DOHH2 (cell line): ENCODE results near the gene CDK14.

Source experiments
- H3F3A ChIP-seq: fragments of 200-600 bp; sonication (generic), shearing (Covaris generic); 2 replicates; pipeline ENCODE4 v1.6.0; 2016; ENCODE audit warnings: antibody characterized with exemption, mild to moderate bottlenecking; ENCODE audit not compliant: control insufficient read depth, insufficient read depth
- H3K27ac ChIP-seq: fragments of 200-600 bp; sonication (generic); 2 replicates; pipeline ENCODE4 v1.5.1; 2014; ENCODE audit warnings: low read depth, mild to moderate bottlenecking, low read length, moderate library complexity
- H3K27me3 ChIP-seq: fragments of 200-600 bp; sonication (generic); 2 replicates; pipeline ENCODE4 v1.6.1; 2014; ENCODE audit warnings: mild to moderate bottlenecking, low read length, mixed read lengths; ENCODE audit not compliant: control insufficient read depth
- H3K36me3 ChIP-seq: fragments of 200-600 bp; sonication (generic); 2 replicates; pipeline ENCODE4 v1.6.1; 2014; ENCODE audit warnings: mild to moderate bottlenecking, low read length, moderate library complexity, mixed read lengths; ENCODE audit not compliant: control insufficient read depth
- H3K4me1 ChIP-seq: fragments of 200-600 bp; sonication (generic); 2 replicates; pipeline ENCODE4 v1.6.1; 2014; ENCODE audit warnings: mild to moderate bottlenecking, low read length, mixed read lengths; ENCODE audit not compliant: control insufficient read depth
- H3K4me2 ChIP-seq: fragments of 200-600 bp; sonication (generic); 2 replicates; pipeline ENCODE4 v1.6.0; 2014; ENCODE audit warnings: mild to moderate bottlenecking, low read length, moderate library complexity
- H3K4me3 ChIP-seq: fragments of 200-600 bp; sonication (generic); 2 replicates; pipeline ENCODE4 v1.5.1; 2014; ENCODE audit warnings: mild to moderate bottlenecking, low read length, mixed read lengths
- H3K79me2 ChIP-seq: fragments of 200-600 bp; sonication (generic); 2 replicates; pipeline ENCODE4 v1.6.1; 2014; ENCODE audit warnings: mild to moderate bottlenecking, low read length, mixed read lengths; ENCODE audit not compliant: control insufficient read depth
- H3K9me2 ChIP-seq: fragments of 200-600 bp; sonication (generic); replicated peaks from 2 replicates; pipeline ENCODE4 v1.6.1; 2014; ENCODE audit warnings: mild to moderate bottlenecking, low read length, mixed read lengths; ENCODE audit not compliant: control insufficient read depth
- H3K9me3 ChIP-seq: fragments of 200-600 bp; sonication (generic); 2 replicates; pipeline ENCODE4 v1.6.1; 2014; ENCODE audit warnings: antibody characterized with exemption, low read length, mixed read lengths; ENCODE audit not compliant: control insufficient read depth, insufficient read depth
- H4K20me1 ChIP-seq: fragments of 200-600 bp; sonication (generic); 2 replicates; pipeline ENCODE4 v1.6.0; 2014; ENCODE audit warnings: low read depth, mild to moderate bottlenecking, antibody characterized with exemption, low read length, moderate library complexity; ENCODE audit not compliant: control insufficient read depth, insufficient read depth
- CTCF ChIP-seq: fragments of 200-600 bp; sonication (generic); IDR thresholded peaks from one replicate; pipeline ENCODE4 v1.5.1; 2014; ENCODE audit warnings: antibody characterized with exemption, mild to moderate bottlenecking, low read depth, low read length; ENCODE audit not compliant: poor library complexity, severe bottlenecking
- EZH2phosphoT487 ChIP-seq: fragments of 200-600 bp; sonication (generic); IDR thresholded peaks from 2 replicates; pipeline ENCODE4 v1.6.1; 2017; ENCODE audit warnings: borderline replicate concordance, mild to moderate bottlenecking, antibody characterized with exemption, low read length, moderate library complexity, mixed read lengths

CDK14 gene

GRCh38 chr7:91062713-91063112 lies 466.6 kb downstream of the CDK14 start:
- Histone ChIP-seq H3K36me3 (peaks cover 4% of the 10 kb centered on the region; the same call in 1 of the 2 replicates), H3K9me2 (no peaks in the 10 kb centered on the region), H3K4me3 (no peak overlapping the region), H4K20me1 (no peaks in the 10 kb centered on the region), H3K27me3 (no peaks in the 10 kb centered on the region), H3K4me1 (peaks cover 17% of the 10 kb centered on the region), H3K9me3 (no peaks in the 10 kb centered on the region), H3K4me2 (no peak overlapping the region), H3K27ac (no peak overlapping the region), H3F3A (no peaks in the 10 kb centered on the region), H3K79me2 (no peaks in the 10 kb centered on the region)
- no peak for TF ChIP-seq CTCF
- no peak for TF ChIP-seq EZH2phosphoT487

GRCh38 chr7:91064052-91064451 lies 467.9 kb downstream of the CDK14 start:
- no peaks in the 10 kb centered on the region for H3K27me3 ChIP-seq
- no peak overlapping the region for H3K27ac ChIP-seq
- no peak overlapping the region for H3K4me3 ChIP-seq
- no peaks in the 10 kb centered on the region for H3K79me2 ChIP-seq
- no peaks in the 10 kb centered on the region for H4K20me1 ChIP-seq
- H3K4me1 ChIP-seq: peaks cover 17% of the 10 kb centered on the region
- H3K36me3 ChIP-seq: peaks cover 4% of the 10 kb centered on the region
- H3K9me3 ChIP-seq: no peaks in the 10 kb centered on the region
- H3K4me2 ChIP-seq: no peak overlapping the region
- no peaks in the 10 kb centered on the region for H3K9me2 ChIP-seq
- TF ChIP-seq CTCF (no peak), EZH2phosphoT487 (no peak)
- H3F3A ChIP-seq: no peaks in the 10 kb centered on the region

- Histone ChIP-seq H3K79me2 (no peaks in the 10 kb centered on the region), H3K4me3 (no peak overlapping the region), H3F3A (no peaks in the 10 kb centered on the region), H3K36me3 (peaks cover 4% of the 10 kb centered on the region), H3K27me3 (no peaks in the 10 kb centered on the region), H4K20me1 (no peaks in the 10 kb centered on the region), H3K9me2 (no peaks in the 10 kb centered on the region), H3K27ac (no peak overlapping the region), H3K4me1 (peaks cover 17% of the 10 kb centered on the region), H3K4me2 (no peak overlapping the region), H3K9me3 (no peaks in the 10 kb centered on the region)
- TF ChIP-seq EZH2phosphoT487: no peak
These were observed 468.8 kb downstream of the CDK14 start for GRCh38 chr7:91064938-91065337.

GRCh38 chr7:91066627-91067026 lies 470.5 kb downstream of the CDK14 start:
- Histone ChIP-seq H3K9me3 (no peaks in the 10 kb centered on the region), H3K79me2 (no peaks in the 10 kb centered on the region), H3K4me3 (no peak overlapping the region), H4K20me1 (no peaks in the 10 kb centered on the region), H3K27ac (no peak overlapping the region), H3K4me2 (no peak overlapping the region), H3K4me1 (peaks cover 17% of the 10 kb centered on the region), H3K9me2 (no peaks in the 10 kb centered on the region), H3K36me3 (peaks cover 7% of the 10 kb centered on the region), H3F3A (no peaks in the 10 kb centered on the region), H3K27me3 (no peaks in the 10 kb centered on the region)
- TF ChIP-seq EZH2phosphoT487 (no peak), CTCF (no peak)
